GM21390 (cell line): ENCODE measurements around the gene PLSCR3.
"Not testable (repeated sequence)": the region's sequence is repeated elsewhere in the genome, so short reads cannot be mapped to it uniquely, and the experiment has no call there.

ENCODE experiments used
- ATAC-seq: cut with Tn5 transposase; IDR thresholded peaks from one replicate; pipeline ENCODE4 v1.9.1; 2021; ENCODE audit not compliant: unreplicated experiment

PLSCR3 gene

GRCh38 chr17:7382901-7383300 lies 11.4 kb downstream of the PLSCR3 start:
- ATAC-seq = no peak

GRCh38 chr17:7380855-7381683 lies 13.3 kb downstream of the PLSCR3 start, which contains the start of gene TNK1:
TSS of gene TNK1 (plus strand) at chr17:7381089. CDS start at chr17:7382927, 1,838 bp downstream.
- no peak for ATAC-seq

GRCh38 chr17:7380321-7380720 lies 14.0 kb downstream of the PLSCR3 start:
- ATAC-seq = no peak

- no peak for ATAC-seq
Observed at GRCh38 chr17:7379134-7379533, 15.2 kb downstream of the PLSCR3 start.

GRCh38 chr17:7374353-7374752 lies 20.0 kb downstream of the PLSCR3 start:
- no peak for ATAC-seq

- ATAC-seq = no peak
Observed at GRCh38 chr17:7370853-7371252, 23.5 kb downstream of the PLSCR3 start.

GRCh38 chr17:7369825-7370224 lies 24.5 kb downstream of the PLSCR3 start:
- no peak for ATAC-seq

GRCh38 chr17:7368599-7368994 lies 25.7 kb downstream of the PLSCR3 start:
- ATAC-seq = not testable (repeated sequence)

GRCh38 chr17:7367918-7368598 lies 26.3 kb downstream of the PLSCR3 start:
- ATAC-seq = no peak

- ATAC-seq = no peak
Observed at GRCh38 chr17:7367083-7367482, 27.2 kb downstream of the PLSCR3 start.

- not testable (repeated sequence) for ATAC-seq
Observed at GRCh38 chr17:7365963-7366362, 28.4 kb downstream of the PLSCR3 start.

GRCh38 chr17:7363311-7363710 lies 31.0 kb downstream of the PLSCR3 start:
- no peak for ATAC-seq

GRCh38 chr17:7361906-7362305 lies 32.4 kb downstream of the PLSCR3 start:
- ATAC-seq = no peak

- ATAC-seq = no peak
Observed at GRCh38 chr17:7357381-7357780, 36.9 kb downstream of the PLSCR3 start.

GRCh38 chr17:7356756-7357155 lies 37.6 kb downstream of the PLSCR3 start:
- ATAC-seq = no peak

GRCh38 chr17:7356072-7356549 lies 38.2 kb downstream of the PLSCR3 start:
- no peak for ATAC-seq

- ATAC-seq = no peak
Observed at GRCh38 chr17:7355573-7355972, 38.8 kb downstream of the PLSCR3 start.

- no peak for ATAC-seq
Observed at GRCh38 chr17:7355053-7355452, 39.3 kb downstream of the PLSCR3 start, which contains the start of gene TMEM95. TSS of gene TMEM95 (plus strand) at chr17:7355156. CDS start at chr17:7355205, 49 bp downstream.

GRCh38 chr17:7354262-7354843 lies 40.0 kb downstream of the PLSCR3 start:
- no peak for ATAC-seq

GRCh38 chr17:7352910-7353635 lies 41.3 kb downstream of the PLSCR3 start:
- ATAC-seq = no peak

GRCh38 chr17:7352503-7352889 lies 41.8 kb downstream of the PLSCR3 start:
- no peak for ATAC-seq
